Ascending aorta (tissue), 2 donors: ENCODE measurements around the gene PPP2CA. TPM values are rescaled to one million over a fixed set of nuclear protein-coding genes. Genes with fewer than 3 reads are reported as not detected.
"Not testable (repeated sequence)": the region's sequence is repeated elsewhere in the genome, so short reads cannot be mapped to it uniquely, and the experiment has no call there.

Source experiments
- DNase-seq, 2 donors: peaks; one replicate each; pipeline ENCODE4 v3.0.0-alpha.2; 2019; ENCODE audit warnings: low spot score in 2 of 2
- H3K27ac ChIP-seq, 2 donors: fragments of 200-600 bp; sonication (generic); one replicate each; pipeline ENCODE4 v1.5.1; 2016 to 2017; ENCODE audit warnings: mild to moderate bottlenecking in 1 of 2
- H3K27me3 ChIP-seq: fragments of 200-600 bp; sonication (generic); one replicate; pipeline ENCODE4 v1.5.1; 2017
- H3K36me3 ChIP-seq, 2 donors: fragments of 200-600 bp; sonication (generic); one replicate each; pipeline ENCODE4 v1.5.1; 2016
- H3K4me1 ChIP-seq, 2 donors: fragments of 200-600 bp; sonication (generic); one replicate each; pipeline ENCODE4 v1.5.1; 2016 to 2017; ENCODE audit warnings: mild to moderate bottlenecking in 1 of 2
- H3K4me3 ChIP-seq, 2 donors: fragments of 200-600 bp; sonication (generic); one replicate each; pipeline ENCODE4 v1.5.1; 2016 to 2017; ENCODE audit warnings: mild to moderate bottlenecking in 1 of 2
- H3K9me3 ChIP-seq, 2 donors: fragments of 200-600 bp; sonication (generic); one replicate each; pipeline ENCODE4 v1.5.1; 2016
- intact Hi-C: fragments of 100-400 bp; cut with DNase I; formaldehyde crosslinking; loops from one replicate; pipeline ENCODE4 v1.15.1; 2023
- total RNA-seq: library from RNA; depleted of rRNA; stranded (reverse); fragments of >200 nt; gene quantifications from one replicate; pipeline ENCODE4 v1.1.0, GENCODE V29; 2016
- TF ChIP-seq, protein P1 (sequence below), 3 experiments: fragments of 200-600 bp in 2 of 3; fragments of 450-650 bp in 1 of 3; sonication (generic) in 2 of 3; IDR thresholded peaks; one replicate each; pipeline ENCODE4 v1.5.1; 2016 to 2019; ENCODE audit warnings: antibody characterized with exemption in 3 of 3, mild to moderate bottlenecking in 1 of 3, moderate library complexity in 1 of 3

The PPP2CA gene
- total RNA-seq, 1 donor from 2014 or later: 26.2 TPM

DNA sequence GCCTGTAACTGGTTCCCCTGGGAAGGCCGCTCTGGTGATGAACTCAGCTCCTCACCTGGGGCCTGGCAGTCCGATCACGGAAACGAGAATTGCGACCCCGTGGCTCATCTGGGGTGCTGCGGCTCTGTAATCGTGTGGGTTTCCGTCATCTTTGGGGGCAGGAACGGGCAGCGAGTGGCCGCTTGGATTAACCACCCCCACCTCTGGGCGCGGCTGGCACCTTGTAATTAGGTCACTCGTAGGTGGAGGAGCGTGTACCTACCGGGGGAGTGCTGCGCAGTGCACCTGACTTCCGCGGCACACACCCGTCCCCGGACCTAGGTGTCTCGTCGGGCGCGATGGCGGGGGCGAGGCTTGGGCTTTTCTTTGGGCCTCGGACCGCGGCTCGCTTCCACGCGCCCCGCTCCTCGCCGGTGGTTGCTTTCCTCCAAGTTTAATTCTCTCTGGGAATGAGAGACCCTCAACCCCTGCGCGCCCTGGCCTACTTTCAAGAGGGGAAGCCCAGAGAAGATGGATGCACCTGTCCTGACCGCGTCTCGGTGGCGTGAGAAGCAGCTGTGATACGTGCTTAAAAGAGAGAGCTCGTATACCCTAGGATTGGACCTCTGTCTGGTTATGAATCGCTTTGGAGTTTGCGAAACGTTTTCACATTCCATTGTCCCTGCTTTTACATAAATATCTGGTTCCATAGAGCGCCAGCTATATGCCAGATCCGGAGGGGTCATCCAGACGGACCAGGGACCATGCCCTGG lies 744 bp upstream of the PPP2CA start:
- Histone ChIP-seq H3K27ac (peak overlapping the region; percentile 100), H3K9me3 (no peaks in the 10 kb centered on the region), H3K4me1 (peaks cover 7 to 31% of the 10 kb centered on the region in 2 donors), H3K27me3 (no peaks in the 10 kb centered on the region), H3K36me3 (no peaks in the 10 kb centered on the region), H3K4me3 (peak overlapping the region; percentile 76 to 91)
- TF ChIP-seq, protein P1, sequence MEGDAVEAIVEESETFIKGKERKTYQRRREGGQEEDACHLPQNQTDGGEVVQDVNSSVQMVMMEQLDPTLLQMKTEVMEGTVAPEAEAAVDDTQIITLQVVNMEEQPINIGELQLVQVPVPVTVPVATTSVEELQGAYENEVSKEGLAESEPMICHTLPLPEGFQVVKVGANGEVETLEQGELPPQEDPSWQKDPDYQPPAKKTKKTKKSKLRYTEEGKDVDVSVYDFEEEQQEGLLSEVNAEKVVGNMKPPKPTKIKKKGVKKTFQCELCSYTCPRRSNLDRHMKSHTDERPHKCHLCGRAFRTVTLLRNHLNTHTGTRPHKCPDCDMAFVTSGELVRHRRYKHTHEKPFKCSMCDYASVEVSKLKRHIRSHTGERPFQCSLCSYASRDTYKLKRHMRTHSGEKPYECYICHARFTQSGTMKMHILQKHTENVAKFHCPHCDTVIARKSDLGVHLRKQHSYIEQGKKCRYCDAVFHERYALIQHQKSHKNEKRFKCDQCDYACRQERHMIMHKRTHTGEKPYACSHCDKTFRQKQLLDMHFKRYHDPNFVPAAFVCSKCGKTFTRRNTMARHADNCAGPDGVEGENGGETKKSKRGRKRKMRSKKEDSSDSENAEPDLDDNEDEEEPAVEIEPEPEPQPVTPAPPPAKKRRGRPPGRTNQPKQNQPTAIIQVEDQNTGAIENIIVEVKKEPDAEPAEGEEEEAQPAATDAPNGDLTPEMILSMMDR (IDR thresholded peaks at IDR 0.05): no peak
- intact Hi-C loops: loop anchor here (1.0 to 5.0 kb wide), 7 partner anchors 42 to 511 kb away; partner anchors contain the start of genes CAMLG, SEC24A and UBE2B
- DNase-seq: no peak

DNA sequence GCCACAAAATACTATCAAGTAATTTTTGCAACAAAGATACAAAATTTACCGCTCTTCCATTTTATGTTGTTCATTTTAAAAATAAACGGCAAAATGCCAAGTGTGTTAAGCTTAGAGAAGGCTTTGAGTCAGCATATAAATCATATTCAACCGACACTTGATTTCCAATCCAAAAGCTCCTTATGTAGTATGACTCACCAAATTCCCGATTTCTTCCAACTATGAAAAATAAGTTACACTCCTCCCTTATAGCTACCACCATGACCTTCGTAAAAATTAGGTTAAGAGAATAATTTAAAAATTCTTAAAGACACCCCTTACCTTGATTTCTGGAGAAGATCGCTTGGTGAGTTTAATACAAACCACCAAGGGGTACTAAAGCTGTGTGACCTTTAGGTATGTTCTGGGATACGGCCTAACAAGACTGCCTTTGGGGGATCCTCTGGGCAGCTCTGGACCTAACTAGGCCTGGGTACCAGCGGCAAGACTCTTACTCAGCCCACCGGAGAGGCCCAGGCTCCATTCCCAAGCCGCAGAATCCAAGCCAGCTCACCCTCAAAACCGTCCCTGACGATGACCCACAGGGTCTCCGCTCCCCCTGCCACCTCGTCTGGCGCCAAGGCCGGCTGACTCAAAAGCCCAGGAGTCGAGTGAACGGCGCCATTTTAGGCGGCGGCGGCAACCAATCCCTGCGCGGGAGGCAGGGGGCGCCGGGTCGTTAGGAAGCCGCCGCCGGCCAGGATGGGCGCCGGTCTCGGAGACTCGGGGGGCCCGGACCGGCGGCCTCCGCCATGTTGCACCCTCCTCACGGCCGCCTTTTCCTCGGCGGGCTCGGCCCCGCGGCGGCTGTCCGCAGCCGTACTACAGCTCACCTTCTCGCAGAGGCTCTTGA lies 739 bp downstream of the PPP2CA start:
- Histone ChIP-seq H3K27me3 (no peaks in the 10 kb centered on the region), H3K4me3 (peak overlapping the region; percentile 76 to 91), H3K9me3 (no peaks in the 10 kb centered on the region), H3K4me1 (peaks cover 7 to 41% of the 10 kb centered on the region in 2 donors), H3K27ac (peak overlapping the region; percentile 100), H3K36me3 (no peaks in the 10 kb centered on the region)
- TF ChIP-seq, protein P1 (IDR thresholded peaks at IDR 0.05): peak in 2 of 3 experiments; percentile 25 to 38
- DNase-seq: peak in 1 of 2 donors; percentile 82
- intact Hi-C loops: loop anchor here (5.0 kb wide), 3 partner anchors 273 to 512 kb away; partner anchors contain the start of genes CAMLG and SEC24A

DNA sequence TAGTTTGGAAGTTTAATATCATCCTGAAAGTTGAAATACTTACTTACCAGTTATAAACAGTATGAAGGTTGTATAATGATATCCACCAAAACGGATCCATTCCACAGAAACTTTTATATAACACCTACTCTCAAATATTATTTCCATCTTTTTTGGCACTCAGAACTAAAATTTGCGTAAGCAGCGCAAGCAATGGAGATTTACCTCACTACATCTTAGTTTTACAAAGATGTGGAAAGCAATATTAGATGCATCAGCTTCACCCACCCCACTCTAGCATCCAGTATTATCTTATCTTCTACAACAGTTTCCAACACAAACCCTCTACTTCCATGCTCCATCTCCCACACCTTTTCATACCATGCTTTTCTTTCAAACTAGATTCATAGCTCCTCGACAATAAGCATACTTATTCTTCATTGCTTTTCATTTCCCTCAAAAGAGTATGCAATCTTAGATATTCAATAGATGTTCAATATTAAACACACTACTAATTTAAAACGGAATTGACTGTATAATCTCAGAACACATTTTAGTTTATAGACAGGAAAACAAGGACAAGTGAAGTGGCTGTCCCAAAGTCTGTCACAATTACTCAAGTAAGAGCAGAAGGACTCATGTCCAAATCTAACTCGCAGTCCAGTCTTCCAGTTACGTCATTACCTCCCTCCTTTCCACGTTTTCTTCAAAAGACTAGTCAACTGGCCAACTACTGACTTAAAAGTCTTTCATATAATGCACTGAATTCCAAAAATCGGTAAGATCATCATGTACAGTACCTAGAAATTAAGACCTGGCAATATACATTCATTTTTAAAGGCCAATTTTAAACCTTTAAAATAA lies 2.2 kb downstream of the PPP2CA start:
- TF ChIP-seq, protein P1 (IDR thresholded peaks at IDR 0.05): no peak

DNA sequence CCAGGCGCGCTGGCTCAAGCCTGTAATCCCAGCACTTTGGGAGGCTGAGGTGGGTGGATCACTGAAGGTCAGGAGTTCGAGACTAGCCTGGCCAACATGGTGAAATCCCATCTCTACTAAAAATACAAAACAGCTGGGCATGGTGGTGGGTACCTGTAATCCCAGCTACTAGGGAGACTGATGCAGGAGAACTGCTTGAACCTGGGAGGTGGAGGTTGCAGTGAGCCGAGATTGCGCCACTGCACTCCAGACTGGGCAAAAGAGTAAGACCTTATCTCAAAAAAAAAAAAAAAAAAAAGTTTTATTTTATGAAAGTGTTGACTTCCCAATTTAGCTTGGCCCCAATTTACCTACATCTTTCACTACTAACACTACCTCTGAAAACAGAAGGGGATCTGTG lies 4.2 kb downstream of the PPP2CA start:
- H3K27ac ChIP-seq, H3K4me3 ChIP-seq, intact Hi-C loops, H3K36me3 ChIP-seq, H3K9me3 ChIP-seq, H3K27me3 ChIP-seq, DNase-seq: not testable (repeated sequence)
- H3K4me1 ChIP-seq: peaks cover 12 to 43% of the 10 kb centered on the region in 2 donors

More for the DNA sequence above, 2.2 kb downstream of the PPP2CA start:
- Histone ChIP-seq H3K27ac (peak overlapping the region; percentile 100), H3K9me3 (no peaks in the 10 kb centered on the region), H3K4me1 (peaks cover 12 to 50% of the 10 kb centered on the region in 2 donors), H3K36me3 (no peaks in the 10 kb centered on the region), H3K27me3 (no peaks in the 10 kb centered on the region), H3K4me3 (peak overlapping the region; percentile 76 to 91)
- DNase-seq: no peak
- intact Hi-C loops: no loop called here

DNA sequence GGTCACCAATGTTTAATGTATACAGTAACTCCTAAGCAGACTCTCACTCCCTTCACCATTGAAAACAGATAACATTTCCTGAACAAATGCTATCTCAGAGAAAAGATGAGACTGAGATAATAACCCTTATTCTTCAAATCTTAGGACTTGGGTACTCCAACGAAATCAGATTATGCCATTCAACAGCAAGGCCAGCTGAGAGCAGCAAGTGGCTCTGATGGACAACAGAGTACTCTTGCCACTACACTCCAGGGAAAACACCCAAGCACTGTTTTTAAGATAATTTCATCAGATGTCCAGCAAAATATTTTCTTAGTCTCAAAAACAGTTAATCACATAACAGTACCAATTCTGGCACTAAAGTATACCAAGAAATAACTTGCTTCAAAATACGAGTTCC lies 10.1 kb downstream of the PPP2CA start:
- Histone ChIP-seq H3K4me3 (no peak overlapping the region), H3K9me3 (peaks cover 0 to 3% of the 10 kb centered on the region in 2 donors), H3K36me3 (no peaks in the 10 kb centered on the region), H3K27me3 (no peaks in the 10 kb centered on the region), H3K4me1 (peaks cover 5 to 12% of the 10 kb centered on the region in 2 donors), H3K27ac (no peak overlapping the region)
- intact Hi-C loops: no loop called here
- no peak for DNase-seq
- TF ChIP-seq, protein P1 (IDR thresholded peaks at IDR 0.05): no peak

DNA sequence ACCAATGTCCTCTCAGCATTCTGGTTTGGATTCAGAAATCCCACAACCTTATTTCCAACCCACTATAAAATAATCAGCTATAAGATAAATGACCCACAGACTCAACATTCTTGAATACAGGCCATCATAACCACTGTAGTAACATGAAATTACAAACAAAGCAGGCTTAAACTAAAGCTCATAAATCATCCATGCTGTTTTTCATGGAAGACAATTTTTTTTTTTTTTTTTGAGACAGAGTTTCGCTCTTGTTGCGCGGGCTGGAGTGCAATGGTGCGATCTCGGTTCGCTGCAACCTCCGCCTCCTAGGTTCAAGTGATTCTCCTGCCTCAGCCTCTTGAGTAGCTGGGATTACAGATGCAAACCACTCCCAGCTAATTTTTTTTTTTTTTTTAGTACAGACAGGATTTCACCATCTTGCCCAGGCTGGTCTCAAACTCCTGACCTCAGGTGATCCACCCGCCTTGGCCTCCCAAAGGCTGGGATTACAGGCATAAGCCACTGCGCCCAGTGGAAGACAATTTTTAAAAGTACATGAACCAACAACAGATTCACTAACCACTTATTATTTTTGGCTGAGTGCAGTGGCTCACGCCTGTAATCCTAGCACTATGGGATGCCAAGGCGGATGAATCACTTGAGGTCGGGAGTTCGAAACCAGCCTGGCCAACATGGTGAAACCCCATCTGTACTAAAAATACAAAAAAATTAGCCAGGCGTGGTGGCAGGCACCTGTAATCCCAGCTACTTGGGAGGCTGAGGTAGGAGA lies 14.4 kb downstream of the PPP2CA start:
- not testable (repeated sequence) for H3K4me3 ChIP-seq, H3K4me1 ChIP-seq

More for the DNA sequence above, 14.4 kb downstream of the PPP2CA start:
- H3K27me3 ChIP-seq, DNase-seq, H3K27ac ChIP-seq, H3K36me3 ChIP-seq, intact Hi-C loops, H3K9me3 ChIP-seq: not testable (repeated sequence)
